ENCODE data around the gene C3orf52. TPM values are rescaled to one million over a fixed set of nuclear protein-coding genes. Genes with fewer than 3 reads are reported as not detected.
A peak's percentile ranks its signal among the peaks of the same experiment; 100 is the strongest.
"Not testable (repeated sequence)": the region's sequence is repeated elsewhere in the genome, so short reads cannot be mapped to it uniquely, and the experiment has no call there.

The C3orf52 gene
- total RNA-seq, 2 experiments from 2014 or later, result 3.3 to 4.4 TPM

- H3K27ac Mint-ChIP-seq, result no peak overlapping the region
- no peaks in the 10 kb centered on the region for H3K27me3 Mint-ChIP-seq
- H3K36me3 Mint-ChIP-seq, result no peaks in the 10 kb centered on the region
- H3K4me3 Mint-ChIP-seq, result no peak overlapping the region
- DNase-seq, result no peak
- ChIA-PET POLR2A (no interaction called here), CTCF (no interaction called here)
- peaks cover 20% of the 10 kb centered on the region for H3K4me1 Mint-ChIP-seq (ENCODE audit: low read depth)
- H3K9me3 Mint-ChIP-seq, result no peaks in the 10 kb centered on the region
- intact Hi-C loops (cut with micrococcal nuclease), result loop anchor here (10.0 kb wide), 1 partner anchor 1245 kb away; no protein-coding TSS in a partner anchor
Measured at GRCh38 chr3:112059497-112059896, 26.7 kb upstream of the C3orf52 start.

GRCh38 chr3:112061152-112061551 is 25.0 kb upstream of the C3orf52 start:
- no peak for DNase-seq
- ChIA-PET POLR2A (no interaction called here), CTCF (no interaction called here)
- Mint-ChIP-seq H3K36me3 (no peaks in the 10 kb centered on the region), H3K27me3 (no peaks in the 10 kb centered on the region), H3K4me3 (no peak overlapping the region), H3K9me3 (no peaks in the 10 kb centered on the region), H3K4me1 (ENCODE audit: low read depth) (peaks cover 16% of the 10 kb centered on the region), H3K27ac (no peak overlapping the region)
- intact Hi-C loops (cut with micrococcal nuclease), result no loop called here

- DNase-seq, result peak; percentile 86
- Mint-ChIP-seq H3K4me3 (peak overlapping the region; percentile 60), H3K27ac (peak overlapping the region; percentile 64), H3K4me1 (ENCODE audit: low read depth) (peaks cover 37% of the 10 kb centered on the region)
- intact Hi-C loops (cut with micrococcal nuclease), result loop anchor here (1.0 kb wide), 1 partner anchor 29 kb away; no protein-coding TSS in a partner anchor
- POLR2A ChIA-PET, H3K36me3 Mint-ChIP-seq, H3K9me3 Mint-ChIP-seq, H3K27me3 Mint-ChIP-seq: not testable (repeated sequence)
- CTCF ChIA-PET, result interaction anchor here (1.2 kb wide), 1 partner anchor 59 kb away, joined by 3 read pairs; no protein-coding TSS in a partner anchor
Measured at GRCh38 chr3:112072387-112073060, 13.7 kb upstream of the C3orf52 start.

GRCh38 chr3:112074006-112074405 is 12.2 kb upstream of the C3orf52 start:
- POLR2A ChIA-PET, result no interaction called here
- intact Hi-C loops (cut with micrococcal nuclease), result loop anchor here (2.0 kb wide), 1 partner anchor 59 kb away; the partner anchor contains the start of gene GCSAM
- Mint-ChIP-seq H3K27me3 (no peaks in the 10 kb centered on the region), H3K4me3 (no peak overlapping the region), H3K27ac (no peak overlapping the region), H3K36me3 (peaks cover 3% of the 10 kb centered on the region), H3K9me3 (peaks cover 4% of the 10 kb centered on the region), H3K4me1 (ENCODE audit: low read depth) (peaks cover 37% of the 10 kb centered on the region)
- DNase-seq, result no peak
- CTCF ChIA-PET, result no interaction called here

GRCh38 chr3:112074616-112075497 is 11.3 kb upstream of the C3orf52 start:
- intact Hi-C loops (cut with micrococcal nuclease), result loop anchor here (1.0 to 2.0 kb wide), 3 partner anchors 9 to 58 kb away; partner anchors contain the start of gene GCSAM
- peak overlapping the region; percentile 16 for H3K4me3 Mint-ChIP-seq
- peak overlapping the region; percentile 35 for H3K27ac Mint-ChIP-seq
- CTCF ChIA-PET, result no interaction called here
- DNase-seq, result peak; percentile 68
- POLR2A ChIA-PET, result no interaction called here
- H3K9me3 Mint-ChIP-seq, result peaks cover 4% of the 10 kb centered on the region
- H3K27me3 Mint-ChIP-seq, result no peaks in the 10 kb centered on the region
- peaks cover 3% of the 10 kb centered on the region for H3K36me3 Mint-ChIP-seq
- H3K4me1 Mint-ChIP-seq (ENCODE audit: low read depth), result peaks cover 37% of the 10 kb centered on the region

GRCh38 chr3:112078125-112079083 is 7.8 kb upstream of the C3orf52 start:
- intact Hi-C loops (cut with micrococcal nuclease), result no loop called here
- ChIA-PET POLR2A (interaction anchor here (0.6 kb wide), 1 partner anchor 12 kb away, joined by 3 read pairs; no protein-coding TSS in a partner anchor), CTCF (interaction anchor here (0.7 to 1.5 kb wide), 4 partner anchors 10 to 361 kb away, joined by 3 to 6 read pairs (median 4); no protein-coding TSS in a partner anchor)
- Mint-ChIP-seq H3K4me1 (ENCODE audit: low read depth) (peaks cover 20% of the 10 kb centered on the region), H3K4me3 (no peak overlapping the region), H3K27me3 (no peaks in the 10 kb centered on the region), H3K27ac (no peak overlapping the region), H3K9me3 (no peaks in the 10 kb centered on the region), H3K36me3 (no peaks in the 10 kb centered on the region)
- no peak for DNase-seq

- CTCF ChIA-PET, result no interaction called here
- no peaks in the 10 kb centered on the region for H3K36me3 Mint-ChIP-seq
- no peak overlapping the region for H3K4me3 Mint-ChIP-seq
- intact Hi-C loops (cut with micrococcal nuclease), result no loop called here
- peaks cover 3% of the 10 kb centered on the region for H3K27me3 Mint-ChIP-seq
- H3K27ac Mint-ChIP-seq, result no peak overlapping the region
- no peaks in the 10 kb centered on the region for H3K9me3 Mint-ChIP-seq
- peaks cover 16% of the 10 kb centered on the region for H3K4me1 Mint-ChIP-seq (ENCODE audit: low read depth)
- POLR2A ChIA-PET, result no interaction called here
- DNase-seq, result no peak
Measured at GRCh38 chr3:112083239-112083638, 3.0 kb upstream of the C3orf52 start.

GRCh38 chr3:112084980-112085705 is 1.0 kb upstream of the C3orf52 start:
- Mint-ChIP-seq H3K4me3 (no peak overlapping the region), H3K4me1 (ENCODE audit: low read depth) (peaks cover 16% of the 10 kb centered on the region), H3K36me3 (no peaks in the 10 kb centered on the region), H3K27me3 (peaks cover 3% of the 10 kb centered on the region), H3K27ac (no peak overlapping the region), H3K9me3 (no peaks in the 10 kb centered on the region)
- POLR2A ChIA-PET, result no interaction called here
- DNase-seq, result no peak
- CTCF ChIA-PET, result no interaction called here
- intact Hi-C loops (cut with micrococcal nuclease), result loop anchor here (1.0 kb wide), 1 partner anchor 10 kb away; no protein-coding TSS in a partner anchor

- Mint-ChIP-seq H3K4me3 (peak overlapping the region; percentile 72), H3K4me1 (ENCODE audit: low read depth) (peaks cover 21% of the 10 kb centered on the region), H3K9me3 (no peaks in the 10 kb centered on the region), H3K36me3 (no peaks in the 10 kb centered on the region), H3K27ac (no peak overlapping the region), H3K27me3 (peaks cover 3% of the 10 kb centered on the region)
- ChIA-PET POLR2A (no interaction called here), CTCF (no interaction called here)
- no peak for DNase-seq
- intact Hi-C loops (cut with micrococcal nuclease), result no loop called here
Measured at GRCh38 chr3:112085735-112086075, 484 bp upstream of the C3orf52 start.

GRCh38 chr3:112086875-112087524 is 811 bp downstream of the C3orf52 start:
- Mint-ChIP-seq H3K4me1 (ENCODE audit: low read depth) (peaks cover 25% of the 10 kb centered on the region), H3K36me3 (no peaks in the 10 kb centered on the region), H3K4me3 (peak overlapping the region; percentile 72), H3K27me3 (peaks cover 3% of the 10 kb centered on the region), H3K27ac (no peak overlapping the region), H3K9me3 (no peaks in the 10 kb centered on the region)
- intact Hi-C loops (cut with micrococcal nuclease), result no loop called here
- CTCF ChIA-PET, result interaction anchor here (0.7 to 2.0 kb wide), 2 partner anchors 10 to 25 kb away, joined by 3 to 7 read pairs; no protein-coding TSS in a partner anchor
- POLR2A ChIA-PET, result no interaction called here
- DNase-seq, result no peak

GRCh38 chr3:112087746-112088145 is 1.6 kb downstream of the C3orf52 start:
- intact Hi-C loops (cut with micrococcal nuclease), result no loop called here
- no peak overlapping the region for H3K27ac Mint-ChIP-seq

More at GRCh38 chr3:112087746-112088145, 1.6 kb downstream of the C3orf52 start:
- Mint-ChIP-seq H3K4me3 (peak overlapping the region; percentile 72), H3K27me3 (peaks cover 3% of the 10 kb centered on the region), H3K4me1 (ENCODE audit: low read depth) (peaks cover 31% of the 10 kb centered on the region), H3K9me3 (no peaks in the 10 kb centered on the region), H3K36me3 (no peaks in the 10 kb centered on the region)
- ChIA-PET POLR2A (no interaction called here), CTCF (interaction anchor here (0.7 to 2.0 kb wide), 2 partner anchors 9 to 24 kb away, joined by 3 to 7 read pairs; no protein-coding TSS in a partner anchor)
- DNase-seq, result no peak

All from activated CD4-positive, alpha-beta memory T cell treated with anti-CD3 and anti-CD28 coated beads for 36 hours (primary cell).